GM12878 (cell line): ENCODE results near the gene ZBTB8OS. TPM values are rescaled to one million over a fixed set of nuclear protein-coding genes. Genes with fewer than 3 reads are reported as not detected.
"Not testable (repeated sequence)": the region's sequence is repeated elsewhere in the genome, so short reads cannot be mapped to it uniquely, and the experiment has no call there.

Experiments
- ATAC-seq: fragments of 200-7000 bp; cut with Tn5 transposase; 3 replicates; pipeline ENCODE4 v1.9.1; 2020; ENCODE audit warnings: mild to moderate bottlenecking, moderate library complexity
- BruUV-seq: library from RNA; stranded (reverse); fragments of 400-500 nt; replicated peaks from 2 replicates; lab custom pipeline; 2021; lab: Mats Ljungman, UMichigan
- CTCF ChIA-PET: fragments of 300-600 bp; sonication (Branson Sonifier 250); formaldehyde crosslinking; extraction: SDS; loops from one replicate; lab custom pipeline; 2021; ENCODE audit warnings: inconsistent platforms; lab: Yijun Ruan, JAX
- POLR2A ChIA-PET: fragments of 350-600 bp; formaldehyde crosslinking; extraction: SDS; loops from one replicate; lab custom pipeline; 2021; ENCODE audit warnings: inconsistent platforms; lab: Charles Lee
- RAD21 ChIA-PET: fragments of 300-600 bp; sonication (Branson Sonifier 250); formaldehyde crosslinking; loops from one replicate; lab custom pipeline; 2023; ENCODE audit warnings: antibody characterized with exemption; ENCODE audit not compliant: unreplicated experiment; lab: Charles Lee
- SMC1A ChIA-PET: fragments of 300-600 bp; sonication (Branson Sonifier 250); formaldehyde crosslinking; loops from one replicate; lab custom pipeline; 2023; ENCODE audit not compliant: unreplicated experiment, uncharacterized antibody; lab: Charles Lee
- DNase-seq: peaks from one replicate; pipeline ENCODE4 v3.0.0-alpha.2; 2011; ENCODE audit warnings: low read depth, low spot score
- FAIRE-seq: peaks from 3 replicates; lab custom pipeline; 2011; peaks lifted over from hg19 to GRCh38; lab: Jason Lieb, UNC
- H2AFZ ChIP-seq: 2 replicates; pipeline ENCODE4 v1.6.0; 2011; ENCODE audit warnings: low read depth, low read length, control low read depth; ENCODE audit not compliant: control insufficient read depth
- H3K27ac ChIP-seq: 2 replicates; pipeline ENCODE4 v1.5.1; 2011; ENCODE audit warnings: control low read depth; ENCODE audit not compliant: control insufficient read depth, insufficient read depth
- H3K27me3 ChIP-seq, 2 experiments: replicated peaks in 1 of 2; 2 replicates each; pipeline versions ENCODE4 v1.6.0 to v1.6.1; 2011; ENCODE audit warnings: low read length in 1 of 2; ENCODE audit not compliant: control insufficient read depth in 2 of 2, insufficient read depth in 2 of 2
- H3K36me3 ChIP-seq, 2 experiments: 2 replicates each; pipeline ENCODE4 v1.5.1; 2011; ENCODE audit warnings: low read length in 1 of 2; ENCODE audit not compliant: control insufficient read depth in 2 of 2, insufficient read depth in 2 of 2
- H3K4me1 ChIP-seq: 2 replicates; pipeline ENCODE4 v1.6.1; 2011; ENCODE audit warnings: mild to moderate bottlenecking, low read length, moderate library complexity, mixed read lengths; ENCODE audit not compliant: control insufficient read depth, insufficient read depth
- H3K4me2 ChIP-seq: 2 replicates; pipeline ENCODE4 v1.6.0; 2011; ENCODE audit warnings: control low read depth; ENCODE audit not compliant: control insufficient read depth, insufficient read depth
- H3K4me3 ChIP-seq: fragments of 200-600 bp; sonication (generic); 2 replicates; pipeline ENCODE4 v1.5.1; 2016
- H3K79me2 ChIP-seq: 2 replicates; pipeline ENCODE4 v1.6.0; 2011; ENCODE audit warnings: low read length; ENCODE audit not compliant: control insufficient read depth, insufficient read depth
- H3K9ac ChIP-seq: 2 replicates; pipeline ENCODE4 v1.8.0; 2011; ENCODE audit warnings: low read length, control low read depth, mixed read lengths; ENCODE audit not compliant: control insufficient read depth, insufficient read depth
- H3K9me3 ChIP-seq: replicated peaks from 3 replicates; pipeline ENCODE4 v1.5.1; 2011; ENCODE audit warnings: mild to moderate bottlenecking, low read length; ENCODE audit not compliant: control insufficient read depth, insufficient read depth
- H4K20me1 ChIP-seq: 2 replicates; pipeline ENCODE4 v1.6.0; 2011; ENCODE audit not compliant: control insufficient read depth, insufficient read depth
- ATF7 ChIP-seq: fragments of 450-650 bp; IDR thresholded peaks from 2 replicates; pipeline ENCODE4 v1.6.1; 2016; ENCODE audit warnings: low read depth, mild to moderate bottlenecking
- BHLHE40 ChIP-seq, 2 experiments: fragments of 450-650 bp in 1 of 2; IDR thresholded peaks; 2 replicates each; pipeline ENCODE4 v1.6.1; 2011 to 2017; ENCODE audit warnings: low read depth in 2 of 2, borderline replicate concordance in 1 of 2, improper control_type of control experiment in 1 of 2, low read length in 1 of 2, mild to moderate bottlenecking in 1 of 2
- EED ChIP-seq: sonication (generic); IDR thresholded peaks from 2 replicates; pipeline ENCODE4 v1.6.1; 2016; ENCODE audit warnings: antibody characterized with exemption, low read depth
- RAD21 ChIP-seq: IDR thresholded peaks from 2 replicates; pipeline ENCODE4 v1.6.1; 2011; ENCODE audit warnings: mild to moderate bottlenecking, low read depth, low read length, moderate library complexity; ENCODE audit not compliant: insufficient read depth
- SUPT20H ChIP-seq: IDR thresholded peaks from 2 replicates; pipeline ENCODE4 v1.6.1; 2011; ENCODE audit warnings: low read depth, mild to moderate bottlenecking, low read length, moderate library complexity, borderline replicate concordance; ENCODE audit not compliant: control insufficient read depth
- TCF7 ChIP-seq: IDR thresholded peaks from 2 replicates; pipeline ENCODE4 v1.6.1; 2014; ENCODE audit warnings: antibody characterized with exemption, borderline replicate concordance
- WRNIP1 ChIP-seq: IDR thresholded peaks from 2 replicates; pipeline ENCODE4 v1.6.1; 2011; ENCODE audit warnings: low read depth, low read length, improper control_type of control experiment, borderline replicate concordance
- WGBS: methylation state at CpG from one replicate; pipeline ENCODE4 v1.1.6; 2016; ENCODE audit warnings: low lambda C conversion rate; ENCODE audit not compliant: insufficient replicate concordance, insufficient coverage; ENCODE audit errors: missing lambda C conversion rate; 5-methylcytosine and 5-hydroxymethylcytosine counted together
- in situ Hi-C: fragments of 300-500 bp; cut with MboI; formaldehyde crosslinking; loops from 9 replicates; pipeline ENCODE4 v1.14.3; 2018; ENCODE audit warnings: mixed read lengths
- intact Hi-C: fragments of 100-400 bp; cut with micrococcal nuclease; formaldehyde crosslinking; loops from one replicate; pipeline ENCODE4 v1.14.2; 2022; ENCODE audit not compliant: unreplicated experiment
- polyA plus RNA-seq, 11 experiments: library from polyadenylated mRNA; depleted of rRNA in 4 of 11; unstranded in 6 of 11; stranded (reverse) in 5 of 11; fragments of >200 nt; fragmentation: Nextera tagmentation in 4 of 11; fragmentation: Illumina TruSeq in 1 of 11; extraction: Ambion mirVana in 4 of 11; extraction: Trizol in 1 of 11; gene quantifications; 1 replicate in 1 of 11; 2 replicates in 10 of 11; pipeline versions ENCODE4 v1.2.1 to v1.2.3, GENCODE V29; 2011 to 2016; ENCODE audit warnings: inconsistent platforms in 2 of 11, missing spikeins in 2 of 11, low read depth in 1 of 11
- total RNA-seq, 4 experiments: library from RNA; depleted of rRNA in 3 of 4; stranded (reverse); fragments of >200 nt in 3 of 4; fragmentation: Illumina TruSeq in 1 of 4; extraction: Trizol in 1 of 4; gene quantifications; 2 replicates each; pipeline versions ENCODE4 v1.2.1 to v1.2.3, GENCODE V29; 2013 to 2021
- TF ChIP-seq, protein P1 (sequence below): fragments of 450-650 bp; IDR thresholded peaks from 2 replicates; pipeline ENCODE4 v1.6.1; 2016; ENCODE audit warnings: mild to moderate bottlenecking

ZBTB8OS gene
- total and polyA plus RNA-seq, 10 of the 15 experiments (the other 5 are each of a cell fraction or from before 2014, with no cell fraction given) = 77.8 to 350 (median 139) TPM

GRCh38 chr1:32650248-32650751, at the start of gene ZBTB8OS (continued):
- 0 out of 2 replicates have a peak, but pooled peaks have one; percentile 28 for TF ChIP-seq WRNIP1
- no peak for TF ChIP-seq RAD21
- no peak for TF ChIP-seq BHLHE40 (IDR thresholded peaks at IDR 0.05; ENCODE audit: borderline replicate concordance in 1 of 2, low read depth in 2 of 2, low read length in 1 of 2)
- TF ChIP-seq EED = no peak
- TF ChIP-seq, protein P1, sequence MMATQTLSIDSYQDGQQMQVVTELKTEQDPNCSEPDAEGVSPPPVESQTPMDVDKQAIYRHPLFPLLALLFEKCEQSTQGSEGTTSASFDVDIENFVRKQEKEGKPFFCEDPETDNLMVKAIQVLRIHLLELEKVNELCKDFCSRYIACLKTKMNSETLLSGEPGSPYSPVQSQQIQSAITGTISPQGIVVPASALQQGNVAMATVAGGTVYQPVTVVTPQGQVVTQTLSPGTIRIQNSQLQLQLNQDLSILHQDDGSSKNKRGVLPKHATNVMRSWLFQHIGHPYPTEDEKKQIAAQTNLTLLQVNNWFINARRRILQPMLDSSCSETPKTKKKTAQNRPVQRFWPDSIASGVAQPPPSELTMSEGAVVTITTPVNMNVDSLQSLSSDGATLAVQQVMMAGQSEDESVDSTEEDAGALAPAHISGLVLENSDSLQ = no peak
- TF ChIP-seq ATF7 = peak; percentile 63
- TF ChIP-seq TCF7 = no peak
- TF ChIP-seq SUPT20H = no peak

- intact Hi-C loops, H3K4me1 ChIP-seq, POLR2A ChIA-PET, H3K36me3 ChIP-seq, H3K27me3 ChIP-seq, H4K20me1 ChIP-seq, BruUV-seq, FAIRE-seq, in situ Hi-C loops, ATAC-seq, H3K9me3 ChIP-seq, DNase-seq, H3K9ac ChIP-seq, H2AFZ ChIP-seq, CTCF ChIA-PET, H3K4me2 ChIP-seq, SMC1A ChIA-PET, H3K79me2 ChIP-seq, H3K27ac ChIP-seq, H3K4me3 ChIP-seq: not testable (repeated sequence)
- RAD21 ChIA-PET = interaction anchor here (1.1 to 3.5 kb wide), 2 partner anchors 176 to 243 kb away, joined by 4 to 15 read pairs; no protein-coding TSS in a partner anchor
- WGBS = 63% methylated on average over 8 of the region's 8 CpGs
Observed at GRCh38 chr1:32696996-32697395, 46.6 kb upstream of the ZBTB8OS start.
